Duodenal mucosa (tissue), 2 donors: Measurements from ENCODE around the gene MPPE1.
"Not testable (repeated sequence)": the region's sequence is repeated elsewhere in the genome, so short reads cannot be mapped to it uniquely, and the experiment has no call there.

Experiments
- H3K27ac ChIP-seq: one replicate; pipeline ENCODE4 v1.7.0; 2013; ENCODE audit warnings: low read depth, low read length
- H3K27me3 ChIP-seq, 2 donors: one replicate each; pipeline ENCODE4 v1.7.0; 2013; ENCODE audit warnings: low read length in 2 of 2, control low read depth in 1 of 2; ENCODE audit not compliant: insufficient read depth in 2 of 2, control insufficient read depth in 1 of 2
- H3K36me3 ChIP-seq, 2 donors: one replicate each; pipeline ENCODE4 v1.7.0; 2013; ENCODE audit warnings: low read length in 2 of 2, control low read depth in 1 of 2; ENCODE audit not compliant: insufficient read depth in 2 of 2, control insufficient read depth in 1 of 2
- H3K4me1 ChIP-seq, 2 donors: one replicate each; pipeline ENCODE4 v1.7.0; 2013; ENCODE audit warnings: low read length in 2 of 2, control low read depth in 1 of 2; ENCODE audit not compliant: insufficient read depth in 2 of 2, control insufficient read depth in 1 of 2
- H3K4me3 ChIP-seq, 2 donors: one replicate each; pipeline ENCODE4 v1.7.0; 2013; ENCODE audit warnings: low read length in 2 of 2, low read depth in 1 of 2
- H3K9ac ChIP-seq, 2 donors: one replicate each; pipeline ENCODE4 v1.7.0; 2013; ENCODE audit warnings: low read length in 2 of 2, low read depth in 1 of 2
- H3K9me3 ChIP-seq, 2 donors: one replicate each; pipeline ENCODE4 v1.7.0; 2013; ENCODE audit warnings: low read length in 2 of 2, control low read depth in 1 of 2; ENCODE audit not compliant: control insufficient read depth in 1 of 2

The MPPE1 gene

GRCh38 chr18:11902522-11903292, 5.4 kb downstream of the MPPE1 start:
- H3K9me3 ChIP-seq = no peaks in the 10 kb centered on the region
- H3K4me3 ChIP-seq = no peak overlapping the region
- no peak overlapping the region for H3K27ac ChIP-seq
- H3K9ac ChIP-seq = no peak overlapping the region
- H3K36me3 ChIP-seq = peaks cover 6 to 33% of the 10 kb centered on the region in 2 donors
- H3K27me3 ChIP-seq = no peaks in the 10 kb centered on the region
- peaks cover 8 to 9% of the 10 kb centered on the region in 2 donors for H3K4me1 ChIP-seq

- no peaks in the 10 kb centered on the region for H3K27me3 ChIP-seq
- H3K9me3 ChIP-seq = no peaks in the 10 kb centered on the region
- no peak overlapping the region for H3K9ac ChIP-seq
- peaks cover 6 to 33% of the 10 kb centered on the region in 2 donors for H3K36me3 ChIP-seq
- peaks cover under 1 to 1% of the 10 kb centered on the region in 2 donors for H3K4me1 ChIP-seq
- H3K4me3 ChIP-seq = no peak overlapping the region
- H3K27ac ChIP-seq = no peak overlapping the region
Measured at GRCh38 chr18:11901826-11902438, 6.2 kb downstream of the MPPE1 start.

- Histone ChIP-seq H3K9me3 (no peaks in the 10 kb centered on the region), H3K27me3 (no peaks in the 10 kb centered on the region), H3K4me1 (no peaks in the 10 kb centered on the region), H3K9ac (no peak overlapping the region), H3K4me3 (no peak overlapping the region), H3K27ac (no peak overlapping the region), H3K36me3 (peaks cover 9 to 38% of the 10 kb centered on the region in 2 donors)
Measured at GRCh38 chr18:11899063-11899462, 9.1 kb downstream of the MPPE1 start.

- Histone ChIP-seq H3K9ac (no peak overlapping the region), H3K9me3 (no peaks in the 10 kb centered on the region), H3K27me3 (no peaks in the 10 kb centered on the region), H3K27ac (no peak overlapping the region), H3K4me1 (no peaks in the 10 kb centered on the region), H3K4me3 (no peak overlapping the region), H3K36me3 (peaks cover 14 to 34% of the 10 kb centered on the region in 2 donors)
Measured at GRCh38 chr18:11897781-11898180, 10.3 kb downstream of the MPPE1 start.

GRCh38 chr18:11892438-11892837, 15.7 kb downstream of the MPPE1 start:
- H3K4me1 ChIP-seq, H3K9me3 ChIP-seq, H3K27ac ChIP-seq, H3K9ac ChIP-seq, H3K27me3 ChIP-seq, H3K4me3 ChIP-seq: not testable (repeated sequence)
- H3K36me3 ChIP-seq = peaks cover 12 to 42% of the 10 kb centered on the region in 2 donors

- no peak overlapping the region for H3K9ac ChIP-seq
- no peaks in the 10 kb centered on the region for H3K9me3 ChIP-seq
- no peaks in the 10 kb centered on the region for H3K4me1 ChIP-seq
- peaks cover 12 to 48% of the 10 kb centered on the region in 2 donors for H3K36me3 ChIP-seq
- no peak overlapping the region for H3K27ac ChIP-seq
- no peak overlapping the region for H3K4me3 ChIP-seq
- H3K27me3 ChIP-seq = no peaks in the 10 kb centered on the region
Measured at GRCh38 chr18:11891737-11892136, 16.4 kb downstream of the MPPE1 start.

- H3K4me3 ChIP-seq = no peak overlapping the region
- H3K9me3 ChIP-seq = no peaks in the 10 kb centered on the region
- H3K27me3 ChIP-seq = no peaks in the 10 kb centered on the region
- H3K27ac ChIP-seq = no peak overlapping the region
- no peak overlapping the region for H3K9ac ChIP-seq
- H3K4me1 ChIP-seq = peaks cover 8 to 9% of the 10 kb centered on the region in 2 donors
- H3K36me3 ChIP-seq = peaks cover 10 to 53% of the 10 kb centered on the region in 2 donors
Measured at GRCh38 chr18:11889284-11889683, 18.8 kb downstream of the MPPE1 start.

- Histone ChIP-seq H3K9ac (no peak overlapping the region), H3K4me3 (no peak overlapping the region), H3K27ac (no peak overlapping the region), H3K9me3 (no peaks in the 10 kb centered on the region), H3K27me3 (no peaks in the 10 kb centered on the region), H3K4me1 (peaks cover 8 to 9% of the 10 kb centered on the region in 2 donors), H3K36me3 (peaks cover 9 to 58% of the 10 kb centered on the region in 2 donors)
Measured at GRCh38 chr18:11888726-11889125, 19.4 kb downstream of the MPPE1 start.

GRCh38 chr18:11887328-11888128, 20.6 kb downstream of the MPPE1 start:
- H3K4me3 ChIP-seq = no peak overlapping the region
- peaks cover 8 to 9% of the 10 kb centered on the region in 2 donors for H3K4me1 ChIP-seq
- peaks cover 0 to 50% of the 10 kb centered on the region in 2 donors for H3K36me3 ChIP-seq
- no peaks in the 10 kb centered on the region for H3K9me3 ChIP-seq
- no peak overlapping the region for H3K9ac ChIP-seq
- no peaks in the 10 kb centered on the region for H3K27me3 ChIP-seq
- H3K27ac ChIP-seq = no peak overlapping the region

- Histone ChIP-seq H3K9me3 (no peaks in the 10 kb centered on the region), H3K36me3 (peaks cover 0 to 51% of the 10 kb centered on the region in 2 donors), H3K4me3 (no peak overlapping the region), H3K27me3 (no peaks in the 10 kb centered on the region), H3K4me1 (peaks cover 8 to 9% of the 10 kb centered on the region in 2 donors), H3K9ac (no peak overlapping the region), H3K27ac (no peak overlapping the region)
Measured at GRCh38 chr18:11886577-11887110, 21.5 kb downstream of the MPPE1 start.
